Measurements from ENCODE around the gene MSANTD2. TPM values are rescaled to one million over a fixed set of nuclear protein-coding genes. Genes with fewer than 3 reads are reported as not detected.
A peak's percentile ranks its signal among the peaks of the same experiment; 100 is the strongest.

MSANTD2 gene
- total and polyA plus RNA-seq, 12 donors, result 2.4 to 15.9 (median 3.4) TPM

GRCh38 chr11:124784051-124784450, 16.2 kb downstream of the MSANTD2 start:
- Histone ChIP-seq H3K9me3 (no peaks in the 10 kb centered on the region), H3K27me3 (no peaks in the 10 kb centered on the region), H3K4me1 (no peaks in the 10 kb centered on the region), H3K4me3 (no peak overlapping the region), H3K36me3 (no peaks in the 10 kb centered on the region), H3K27ac (no peak overlapping the region)
- TF ChIP-seq CTCF (IDR thresholded peaks at IDR 0.05), result no peak
- intact Hi-C loops (cut with DNase I), result no loop called here
- WGBS, 2 donors, result 95 to 97% methylated on average over 2 of the region's 2 CpGs
- no peak for DNase-seq
- no peak for ATAC-seq

- H3K36me3 ChIP-seq, result peaks cover 0 to 9% (median 0%) of the 10 kb centered on the region in 9 donors
- H3K27me3 ChIP-seq, result no peaks in the 10 kb centered on the region
- TF ChIP-seq CTCF (IDR thresholded peaks at IDR 0.05), result no peak
- H3K4me1 ChIP-seq, result no peaks in the 10 kb centered on the region
- WGBS, 2 donors, result 94 to 95% methylated on average over 4 of the region's 4 CpGs
- no peaks in the 10 kb centered on the region for H3K9me3 ChIP-seq
- intact Hi-C loops (cut with DNase I), result no loop called here
- H3K4me3 ChIP-seq, result no peak overlapping the region
- DNase-seq (no peak), ATAC-seq (no peak)
- no peak overlapping the region for H3K27ac ChIP-seq
Observed at GRCh38 chr11:124783002-124783401, 17.2 kb downstream of the MSANTD2 start.

- H3K27me3 ChIP-seq, result no peaks in the 10 kb centered on the region
- H3K36me3 ChIP-seq, result peaks cover 0 to 11% (median 0%) of the 10 kb centered on the region in 9 donors
- no peak overlapping the region for H3K27ac ChIP-seq
- no peaks in the 10 kb centered on the region for H3K9me3 ChIP-seq
- DNase-seq (no peak), ATAC-seq (no peak)
- no peak for TF ChIP-seq CTCF (IDR thresholded peaks at IDR 0.05)
- peaks cover 0 to 3% (median 0%) of the 10 kb centered on the region in 9 donors for H3K4me1 ChIP-seq
- WGBS, 2 donors, result 70% methylated on average over 1 of the region's 1 CpG
- intact Hi-C loops (cut with DNase I), result loop anchor here in 1 of 10 donors (10.0 kb wide), 1 partner anchor 55 kb away; no protein-coding TSS in a partner anchor
- H3K4me3 ChIP-seq, result no peak overlapping the region
Observed at GRCh38 chr11:124779568-124779967, 20.6 kb downstream of the MSANTD2 start.

- Histone ChIP-seq H3K27ac (no peak overlapping the region), H3K27me3 (no peaks in the 10 kb centered on the region), H3K9me3 (no peaks in the 10 kb centered on the region), H3K4me1 (peaks cover 0 to 3% (median 0%) of the 10 kb centered on the region in 9 donors), H3K4me3 (no peak overlapping the region), H3K36me3 (peaks cover 0 to 20% (median 0%) of the 10 kb centered on the region in 9 donors)
- WGBS, 2 donors, result 81 to 90% methylated on average over 2 of the region's 2 CpGs
- peak in 3 of 9 donors; percentile 15 to 24 (median 18) for TF ChIP-seq CTCF (IDR thresholded peaks at IDR 0.05)
- ATAC-seq (no peak), DNase-seq (no peak)
- intact Hi-C loops (cut with DNase I), result loop anchor here in 1 of 10 donors (10.0 kb wide), 1 partner anchor 57 kb away; no protein-coding TSS in a partner anchor
Observed at GRCh38 chr11:124778281-124778680, 21.9 kb downstream of the MSANTD2 start.
